Adrenal gland (tissue), 12 donors: ENCODE data around the gene PNMT. TPM values are rescaled to one million over a fixed set of nuclear protein-coding genes. Genes with fewer than 3 reads are reported as not detected.

Experiments
- DNase-seq, 7 donors: peaks; one replicate each; pipeline ENCODE4 v3.0.0-alpha.2; 2019 to 2020
- H3K27ac ChIP-seq, 5 donors: fragments of 200-600 bp; sonication (generic) in 4 of 5; 1 replicate in 3 of 5; 2 replicates in 2 of 5; pipeline versions ENCODE4 v1.5.1 to v1.8.0; 2016 to 2020; ENCODE audit warnings: mild to moderate bottlenecking in 1 of 5
- H3K27me3 ChIP-seq: fragments of 200-600 bp; 2 replicates; pipeline ENCODE4 v1.8.0; 2021
- H3K36me3 ChIP-seq, 2 donors: fragments of 200-600 bp; replicated peaks in 1 of 2; 1 replicate in 1 of 2; 2 replicates in 1 of 2; pipeline versions ENCODE4 v1.5.1 to v1.8.0; 2018 to 2022
- H3K4me1 ChIP-seq, 2 donors: fragments of 200-600 bp; replicated peaks in 1 of 2; 1 replicate in 1 of 2; 2 replicates in 1 of 2; pipeline versions ENCODE4 v1.5.1 to v1.8.0; 2018 to 2021
- H3K4me3 ChIP-seq, 4 donors: fragments of 200-600 bp; sonication (generic) in 3 of 4; one replicate each; pipeline ENCODE4 v1.5.1; 2016 to 2018
- H3K9me3 ChIP-seq, 3 donors: fragments of 200-600 bp; sonication (generic) in 1 of 3; replicated peaks in 1 of 3; 1 replicate in 2 of 3; 2 replicates in 1 of 3; pipeline versions ENCODE4 v1.5.1 to v1.8.0; 2016 to 2021
- CTCF ChIP-seq, 6 experiments: fragments of 450-650 bp in 4 of 6; fragments of 200-600 bp in 2 of 6; sonication (generic) in 1 of 6; IDR thresholded peaks; 1 replicate in 5 of 6; 2 replicates in 1 of 6; pipeline versions ENCODE4 v1.5.1 to v1.8.0; 2016 to 2021; ENCODE audit warnings: antibody characterized with exemption in 6 of 6, mild to moderate bottlenecking in 2 of 6, moderate library complexity in 1 of 6
- POLR2A ChIP-seq, 2 donors: fragments of 450-650 bp; IDR thresholded peaks; one replicate each; pipeline ENCODE4 v1.6.1; 2017; ENCODE audit warnings: antibody characterized with exemption in 2 of 2, mild to moderate bottlenecking in 2 of 2, moderate library complexity in 1 of 2
- WGBS, 4 donors: extraction: QIAGEN DNeasy Blood & Tissue Kit in 2 of 4; methylation state at CpG; one replicate each; pipeline versions ENCODE4 v1.1.5 to v1.1.7; 2013 to 2017; 5-methylcytosine and 5-hydroxymethylcytosine counted together
- intact Hi-C, 2 donors: fragments of 100-400 bp; cut with DNase I; formaldehyde crosslinking; loops; one replicate each; pipeline versions ENCODE4 v1.14.1 to v1.15.0; 2022 to 2023
- polyA plus RNA-seq, 3 donors: library from polyadenylated mRNA; stranded (reverse); fragments of 200-250 nt in 2 of 3; fragments of 350-450 nt in 1 of 3; fragmentation: Illumina TruSeq in 1 of 3; extraction: RNeasy Lipid Tissue Mini Kit (QIAGEN cat#74804) in 1 of 3; gene quantifications; one replicate each; pipeline ENCODE4 v1.2.3, GENCODE V29; 2013 to 2014
- total RNA-seq, 9 donors: library from RNA; depleted of rRNA in 4 of 9; stranded (reverse); fragments of >200 nt in 4 of 9; fragments of 120-200 nt in 1 of 9; fragmentation: NEBNext Ultra II Directional in 1 of 9; extraction: Animal tissue kit (Norgen Biotek cat#: 25700) in 1 of 9; gene quantifications; one replicate each; pipeline versions ENCODE4 v1.1.0 to v1.2.4, GENCODE V29; 2013 to 2023
- donor health status: healthy with polysubstance abuse.
- donor health status: Bipolar disorder and iron deficiency.
- donor health status: DM: yes; HTN: yes; CAD: no.
- donor health status: DM: no; HTN: no; CAD: no.
- donor health status: DM: no; HTN: no; CAD: no.
- donor health status: DM: yes; HTN: yes; CAD: no.

PNMT gene
- total and polyA plus RNA-seq, 12 donors = 0.47 to 593 (median 121) TPM; not detected in 1

GRCh38 chr17:39716879-39717536 lies 48.8 kb downstream of the PNMT start:
- Histone ChIP-seq H3K27ac (no peak overlapping the region), H3K36me3 (no peaks in the 10 kb centered on the region), H3K27me3 (no peaks in the 10 kb centered on the region), H3K4me3 (no peak overlapping the region), H3K4me1 (no peaks in the 10 kb centered on the region), H3K9me3 (no peaks in the 10 kb centered on the region)
- intact Hi-C loops = no loop called here
- TF ChIP-seq POLR2A (IDR thresholded peaks at IDR 0.05) = no peak
- no peak for TF ChIP-seq CTCF (IDR thresholded peaks at IDR 0.05)
- DNase-seq = no peak
- 85 to 89% (median 88%) methylated on average over 9 to 11 of the region's 11 CpGs for WGBS, 4 donors

- DNase-seq = no peak
- 85 to 88% (median 87%) methylated on average over 6 of the region's 6 CpGs for WGBS, 4 donors
- intact Hi-C loops = no loop called here
- no peak for TF ChIP-seq POLR2A (IDR thresholded peaks at IDR 0.05)
- no peak for TF ChIP-seq CTCF (IDR thresholded peaks at IDR 0.05)
- Histone ChIP-seq H3K36me3 (no peaks in the 10 kb centered on the region), H3K4me1 (no peaks in the 10 kb centered on the region), H3K4me3 (no peak overlapping the region), H3K27ac (no peak overlapping the region), H3K9me3 (no peaks in the 10 kb centered on the region), H3K27me3 (no peaks in the 10 kb centered on the region)
Measured at GRCh38 chr17:39717660-39718059, 49.4 kb downstream of the PNMT start.

- H3K27ac ChIP-seq = no peak overlapping the region
- no peak for DNase-seq
- no peaks in the 10 kb centered on the region for H3K4me1 ChIP-seq
- no peaks in the 10 kb centered on the region for H3K27me3 ChIP-seq
- no peak overlapping the region for H3K4me3 ChIP-seq
- intact Hi-C loops = no loop called here
- no peak for TF ChIP-seq CTCF (IDR thresholded peaks at IDR 0.05)
- no peak for TF ChIP-seq POLR2A (IDR thresholded peaks at IDR 0.05)
- no peaks in the 10 kb centered on the region for H3K9me3 ChIP-seq
- H3K36me3 ChIP-seq = no peaks in the 10 kb centered on the region
- WGBS, 4 donors = 88 to 93% (median 91%) methylated on average over 5 to 7 of the region's 7 CpGs
Measured at GRCh38 chr17:39719563-39720355, 51.5 kb downstream of the PNMT start.

Other genes with a start within 250 kb of the PNMT start
- 10 to 100 TPM; 13.5 to 29.4 (median 26.4) TPM for gene MED1, start 217.2 kb upstream of the PNMT start, total RNA-seq
- 10 to 100 TPM in 1 of 3 donors, 1 to 10 TPM in 2; 3.5 to 28.7 (median 6.7) TPM for gene MED1, start 217.2 kb upstream of the PNMT start, polyA plus RNA-seq
- gene CDK12, start 207.0 kb upstream of the PNMT start, total RNA-seq = 100 to 1,000 TPM in 1 of 9 donors, 10 to 100 TPM in 8; 23.4 to 206 (median 44.5) TPM
- gene CDK12, start 207.0 kb upstream of the PNMT start, polyA plus RNA-seq = 10 to 100 TPM in 2 of 3 donors, 1 to 10 TPM in 1; 7.2 to 37.7 (median 17.6) TPM
- gene NEUROD2, start 60.5 kb upstream of the PNMT start, total RNA-seq = not detected
- under 1 TPM in 1 of 3 donors, not detected in 2; 0.08 TPM for gene NEUROD2, start 60.5 kb upstream of the PNMT start, polyA plus RNA-seq
- gene PPP1R1B, start 41.5 kb upstream of the PNMT start, total RNA-seq = 10 to 100 TPM in 3 of 9 donors, 1 to 10 TPM in 3, under 1 TPM in 2, not detected in 1; 0.32 to 39.7 (median 3.4) TPM
- gene PPP1R1B, start 41.5 kb upstream of the PNMT start, polyA plus RNA-seq = 10 to 100 TPM; 37.5 to 58.0 (median 46.9) TPM
- gene STARD3, start 31.3 kb upstream of the PNMT start, total RNA-seq = 100 to 1,000 TPM in 3 of 9 donors, 10 to 100 TPM in 6; 38.6 to 129 (median 85.1) TPM
- gene STARD3, start 31.3 kb upstream of the PNMT start, polyA plus RNA-seq = 100 to 1,000 TPM; 101 to 220 (median 102) TPM
- gene TCAP, start 3.1 kb upstream of the PNMT start, total RNA-seq = 10 to 100 TPM in 1 of 9 donors, 1 to 10 TPM in 5, under 1 TPM in 2, not detected in 1; 0.78 to 13.6 (median 1.6) TPM
- 10 to 100 TPM in 1 of 3 donors, 1 to 10 TPM in 1, under 1 TPM in 1; 0.92 to 13.4 (median 2.9) TPM for gene TCAP, start 3.1 kb upstream of the PNMT start, polyA plus RNA-seq
- 10 to 100 TPM; 15.1 to 35.1 (median 22.4) TPM for gene PGAP3, start 19.6 kb downstream of the PNMT start, total RNA-seq
- 10 to 100 TPM in 2 of 3 donors, 1 to 10 TPM in 1; 7.6 to 24.2 (median 23.0) TPM for gene PGAP3, start 19.6 kb downstream of the PNMT start, polyA plus RNA-seq
- 10 to 100 TPM in 6 of 9 donors, 1 to 10 TPM in 3; 7.4 to 16.9 (median 12.1) TPM for gene ERBB2, start 31.6 kb downstream of the PNMT start, total RNA-seq
- gene ERBB2, start 31.6 kb downstream of the PNMT start, polyA plus RNA-seq = 10 to 100 TPM in 1 of 3 donors, 1 to 10 TPM in 2; 4.8 to 12.3 (median 8.3) TPM
- 100 to 1,000 TPM in 1 of 9 donors, 10 to 100 TPM in 8; 41.9 to 210 (median 47.4) TPM for gene MIEN1, start 62.1 kb downstream of the PNMT start, total RNA-seq
- 100 to 1,000 TPM in 2 of 3 donors, 10 to 100 TPM in 1; 79.9 to 130 (median 108) TPM for gene MIEN1, start 62.1 kb downstream of the PNMT start, polyA plus RNA-seq
- gene GRB7, start 69.5 kb downstream of the PNMT start, total RNA-seq = 1 to 10 TPM in 1 of 9 donors, under 1 TPM in 4, not detected in 4; 0.06 to 1.2 (median 0.25) TPM
- gene GRB7, start 69.5 kb downstream of the PNMT start, polyA plus RNA-seq = under 1 TPM in 2 of 3 donors, not detected in 1; 0.17 to 0.56 TPM
- 1 to 10 TPM in 5 of 9 donors, under 1 TPM in 4; 0.06 to 3.6 (median 1.0) TPM for gene IKZF3, start 195.9 kb downstream of the PNMT start, total RNA-seq
- gene IKZF3, start 195.9 kb downstream of the PNMT start, polyA plus RNA-seq = under 1 TPM; 0.37 to 0.88 (median 0.46) TPM
- not detected for gene ZPBP2, start 199.7 kb downstream of the PNMT start, total RNA-seq
- not detected for gene ZPBP2, start 199.7 kb downstream of the PNMT start, polyA plus RNA-seq